Measurements from ENCODE around the gene SPATA3. TPM values are rescaled to one million over a fixed set of nuclear protein-coding genes. Genes with fewer than 3 reads are reported as not detected.
A peak's percentile ranks its signal among the peaks of the same experiment; 100 is the strongest.

Gene SPATA3
- total RNA-seq, 2 experiments from 2014 or later = 0.71 TPM; not detected in 1

- no peaks in the 10 kb centered on the region for H3K9me3 Mint-ChIP-seq
- H3K27ac Mint-ChIP-seq = peak overlapping the region; percentile 76
- DNase-seq = peak; percentile 84
- POLR2A ChIA-PET = no interaction called here
- H3K4me1 Mint-ChIP-seq = peaks cover 33% of the 10 kb centered on the region
- CTCF ChIA-PET = interaction anchor here (0.7 to 2.1 kb wide), 26 partner anchors 8 to 560 kb away, joined by 3 to 10 read pairs (median 4); partner anchors contain the start of gene HTR2B
- H3K4me3 Mint-ChIP-seq = peak overlapping the region; percentile 83
- H3K36me3 Mint-ChIP-seq (ENCODE audit: low read depth) = no peaks in the 10 kb centered on the region
- peaks cover 11% of the 10 kb centered on the region for H3K27me3 Mint-ChIP-seq
Measured at GRCh38 chr2:231052494-231053451, 56.9 kb downstream of the SPATA3 start.

GRCh38 chr2:231053846-231054245 lies 57.9 kb downstream of the SPATA3 start:
- POLR2A ChIA-PET = no interaction called here
- H3K27ac Mint-ChIP-seq = peak overlapping the region; percentile 32
- peaks cover 44% of the 10 kb centered on the region for H3K4me1 Mint-ChIP-seq
- no peaks in the 10 kb centered on the region for H3K9me3 Mint-ChIP-seq
- DNase-seq = no peak
- no peaks in the 10 kb centered on the region for H3K36me3 Mint-ChIP-seq (ENCODE audit: low read depth)
- H3K4me3 Mint-ChIP-seq = no peak overlapping the region
- peaks cover 11% of the 10 kb centered on the region for H3K27me3 Mint-ChIP-seq
- CTCF ChIA-PET = interaction anchor here (1.5 to 2.1 kb wide), 5 partner anchors 59 to 559 kb away, joined by 4 to 7 read pairs (median 4); partner anchors contain the start of gene HTR2B

GRCh38 chr2:231056453-231057416 lies 60.8 kb downstream of the SPATA3 start, which contains the start of gene PSMD1:
Gene PSMD1, plus strand, starts transcription at chr2:231056867. Its CDS starts 159 bp downstream, at chr2:231057026.
- CTCF ChIA-PET = interaction anchor here (0.8 to 1.6 kb wide), 7 partner anchors 11 to 407 kb away, joined by 3 to 4 read pairs (median 3); partner anchors contain the start of gene NCL
- H3K4me1 Mint-ChIP-seq = peaks cover 59% of the 10 kb centered on the region
- POLR2A ChIA-PET = no interaction called here
- no peaks in the 10 kb centered on the region for H3K9me3 Mint-ChIP-seq
- peak within 1 kb of the TSS; percentile 100 for H3K27ac Mint-ChIP-seq
- H3K36me3 Mint-ChIP-seq (ENCODE audit: low read depth) = peaks cover 3% of the 10 kb centered on the region
- peak; percentile 94 for DNase-seq
- peak within 1 kb of the TSS; percentile 93 for H3K4me3 Mint-ChIP-seq
- peaks cover 3% of the 10 kb centered on the region for H3K27me3 Mint-ChIP-seq

- POLR2A ChIA-PET = no interaction called here
- H3K4me1 Mint-ChIP-seq = peaks cover 53% of the 10 kb centered on the region
Measured at GRCh38 chr2:231057590-231057989, 61.7 kb downstream of the SPATA3 start.

More at GRCh38 chr2:231057590-231057989, 61.7 kb downstream of the SPATA3 start:
- Mint-ChIP-seq H3K27ac (peak overlapping the region; percentile 100), H3K36me3 (ENCODE audit: low read depth) (peaks cover 7% of the 10 kb centered on the region), H3K9me3 (no peaks in the 10 kb centered on the region), H3K27me3 (no peaks in the 10 kb centered on the region), H3K4me3 (peak overlapping the region; percentile 93)
- no peak for DNase-seq
- CTCF ChIA-PET = interaction anchor here (0.8 to 1.6 kb wide), 5 partner anchors 9 to 154 kb away, joined by 3 to 4 read pairs (median 3); no protein-coding TSS in a partner anchor

Other genes with a start within 250 kb of the SPATA3 start
- 10 to 100 TPM; 29.4 to 30.4 TPM for gene ITM2C, start 131.2 kb upstream of the SPATA3 start, total RNA-seq
- 1 to 10 TPM; 9.2 to 9.4 TPM for gene GPR55, start 70.9 kb upstream of the SPATA3 start, total RNA-seq
- under 1 TPM in 1 of 2 experiments, not detected in 1; 0.15 TPM for gene C2orf72, start 41.4 kb downstream of the SPATA3 start, total RNA-seq
- gene PSMD1, start 60.7 kb downstream of the SPATA3 start, total RNA-seq = 100 to 1,000 TPM in 1 of 2 experiments, 10 to 100 TPM in 1; 80.5 to 101 TPM
- gene HTR2B, start 128.9 kb downstream of the SPATA3 start, total RNA-seq = 1 to 10 TPM; 2.1 to 2.2 TPM
- under 1 TPM; 0.45 to 0.58 TPM for gene ARMC9, start 202.5 kb downstream of the SPATA3 start, total RNA-seq